ENCODE data around the gene ZFC3H1. TPM values are rescaled to one million over a fixed set of nuclear protein-coding genes. Genes with fewer than 3 reads are reported as not detected.

ZFC3H1 gene
- total RNA-seq, 4 donors from 2014 or later, result 47.1 to 80.1 (median 52.6) TPM

GRCh38 chr12:71565535-71565934 is 98.1 kb downstream of the ZFC3H1 start:
- TF ChIP-seq POLR2A (IDR thresholded peaks at IDR 0.05) (no peak), CTCF (IDR thresholded peaks at IDR 0.05) (no peak)
- H3K4me3 ChIP-seq (ENCODE audit: low read depth, poor library complexity, severe bottlenecking), result no peak overlapping the region
- no peak for DNase-seq (ENCODE audit: low spot score in 2 of 2)
- 47 to 48% methylated on average over 1 of the region's 1 CpG for WGBS, 2 donors
- intact Hi-C loops (cut with DNase I; ENCODE audit: low total_unique reads), result no loop called here

- DNase-seq (ENCODE audit: low spot score in 2 of 2), result no peak
- H3K4me3 ChIP-seq (ENCODE audit: low read depth, poor library complexity, severe bottlenecking), result no peak overlapping the region
- intact Hi-C loops (cut with DNase I; ENCODE audit: low total_unique reads), result no loop called here
- TF ChIP-seq CTCF (IDR thresholded peaks at IDR 0.05) (no peak), POLR2A (IDR thresholded peaks at IDR 0.05) (no peak)
- WGBS, 2 donors, result 76 to 77% methylated on average over 11 of the region's 11 CpGs
Observed at GRCh38 chr12:71562676-71563595, 100.7 kb downstream of the ZFC3H1 start.

Other genes starting within 250 kb of the ZFC3H1 start
- gene LGR5, start 224.1 kb downstream of the ZFC3H1 start, total RNA-seq, result 1 to 10 TPM; 1.1 to 6.3 (median 1.3) TPM
- 1 to 10 TPM; 2.6 to 3.2 (median 3.0) TPM for gene THAP2, start 453 bp upstream of the ZFC3H1 start, total RNA-seq
- gene TMEM19, start 22.2 kb upstream of the ZFC3H1 start, total RNA-seq, result 10 to 100 TPM; 20.4 to 47.6 (median 38.6) TPM
- 10 to 100 TPM; 34.2 to 51.8 (median 39.1) TPM for gene RAB21, start 91.0 kb upstream of the ZFC3H1 start, total RNA-seq
- 10 to 100 TPM; 29.1 to 52.2 (median 41.3) TPM for gene TBC1D15, start 175.9 kb upstream of the ZFC3H1 start, total RNA-seq

All from lower leg skin (tissue), 4 donors.